Small intestine (tissue), 7 donors: ENCODE results near the gene NDUFS3. TPM values are rescaled to one million over a fixed set of nuclear protein-coding genes. Genes with fewer than 3 reads are reported as not detected.

Experiments
- DNase-seq, 2 donors: peaks; one replicate each; pipeline versions ENCODE4 v3.0.0 to v3.0.0-alpha.2; 2013
- FAIRE-seq: peaks from 2 replicates; lab custom pipeline; 2012; peaks lifted over from hg19 to GRCh38; lab: Jason Lieb, UNC
- H3K27ac ChIP-seq, 3 donors: one replicate each; pipeline ENCODE4 v1.5.1; 2013; ENCODE audit warnings: low read length in 2 of 3, mild to moderate bottlenecking in 2 of 3, control low read depth in 1 of 3, inconsistent platforms in 1 of 3, low read depth in 1 of 3, moderate library complexity in 1 of 3
- H3K27me3 ChIP-seq, 3 donors: one replicate each; pipeline ENCODE4 v1.6.1; 2013; ENCODE audit warnings: low read length in 3 of 3, inconsistent platforms in 1 of 3; ENCODE audit not compliant: control insufficient read depth in 3 of 3, insufficient read depth in 3 of 3
- H3K36me3 ChIP-seq, 3 donors: one replicate each; pipeline ENCODE4 v1.6.1; 2013; ENCODE audit warnings: low read length in 3 of 3, inconsistent platforms in 1 of 3, low read depth in 1 of 3, mild to moderate bottlenecking in 1 of 3, moderate library complexity in 1 of 3; ENCODE audit not compliant: control insufficient read depth in 3 of 3, insufficient read depth in 2 of 3
- H3K4me1 ChIP-seq, 3 donors: one replicate each; pipeline ENCODE4 v1.6.1; 2013; ENCODE audit warnings: low read length in 2 of 3, inconsistent platforms in 1 of 3, low read depth in 1 of 3, mild to moderate bottlenecking in 1 of 3, moderate library complexity in 1 of 3; ENCODE audit not compliant: control insufficient read depth in 3 of 3, insufficient read depth in 2 of 3
- H3K4me3 ChIP-seq, 3 donors: one replicate each; pipeline ENCODE4 v1.5.1; 2013; ENCODE audit warnings: low read length in 3 of 3, control low read depth in 1 of 3, inconsistent platforms in 1 of 3, low read depth in 1 of 3, mild to moderate bottlenecking in 1 of 3, moderate library complexity in 1 of 3
- H3K9me3 ChIP-seq, 2 donors: one replicate each; pipeline ENCODE4 v1.6.1; 2013; ENCODE audit warnings: low read depth in 1 of 2, low read length in 1 of 2; ENCODE audit not compliant: control insufficient read depth in 2 of 2, insufficient read depth in 1 of 2
- WGBS, 3 donors: extraction: QIAGEN DNeasy Blood & Tissue Kit; methylation state at CpG; one replicate each; pipeline ENCODE4 v1.1.7; 2013; 5-methylcytosine and 5-hydroxymethylcytosine counted together
- polyA plus RNA-seq, 4 donors: library from polyadenylated mRNA; stranded (reverse) in 3 of 4; unstranded in 1 of 4; fragments of 200-250 nt in 3 of 4; fragments of 120-200 nt in 1 of 4; gene quantifications; one replicate each; pipeline versions ENCODE4 v1.2.1 to v1.2.3, GENCODE V29; 2013
- donor health status: healthy with polysubstance abuse.
- donor health status: control.
- donor health status: control.
- donor health status: Bipolar disorder and iron deficiency.
- donor health status: healthy.

The NDUFS3 gene
- polyA plus RNA-seq, 4 donors = 95.2 to 438 (median 263) TPM

DNA sequence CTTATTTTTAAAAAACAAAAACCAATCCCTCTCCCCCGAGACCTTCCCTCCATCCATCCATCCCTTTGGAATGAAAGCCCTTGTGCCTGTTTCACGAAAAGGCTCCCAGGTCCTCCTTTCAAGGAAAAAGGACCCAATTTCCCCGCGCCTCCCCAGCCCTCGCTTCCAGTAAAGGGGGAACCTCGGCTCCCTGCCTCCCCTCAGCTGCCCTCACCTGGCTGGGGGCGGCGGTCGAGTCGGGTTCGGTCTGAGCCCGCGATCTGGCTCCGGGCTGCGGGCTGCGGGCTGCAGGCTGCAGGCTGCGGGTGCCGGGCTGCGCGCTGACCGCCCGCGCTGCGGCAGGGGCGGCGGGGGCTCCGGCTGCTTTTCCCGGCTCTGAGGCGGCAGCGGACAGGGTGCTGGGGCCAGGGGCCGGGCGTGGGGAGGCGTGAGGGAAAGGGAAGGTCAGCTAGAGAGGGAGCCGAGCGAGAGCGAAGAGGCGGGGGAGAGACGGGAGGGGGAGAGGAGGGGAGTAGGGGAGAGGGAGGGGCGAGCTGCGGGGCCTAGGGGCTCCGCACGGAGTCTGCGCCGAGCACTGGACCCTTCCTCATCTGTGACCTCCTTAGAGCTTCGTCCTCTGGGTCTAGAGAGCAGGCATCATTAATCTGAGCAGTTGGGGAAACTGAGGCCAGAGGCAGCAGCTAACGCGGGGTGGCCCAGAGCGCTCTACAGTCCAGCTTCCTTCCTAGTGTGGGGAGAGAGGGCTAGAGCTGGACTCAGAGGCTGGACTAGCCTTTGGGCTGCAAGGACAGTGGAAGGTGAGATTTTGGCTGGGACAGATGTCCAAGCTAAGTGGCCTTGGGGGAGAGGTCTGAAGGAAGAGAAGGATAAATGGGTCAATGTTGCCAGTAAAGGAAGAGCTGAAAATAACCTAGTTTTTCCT lies 15.3 kb downstream of the NDUFS3 start, which contains the start of gene C1QTNF4:
Gene C1QTNF4 (minus strand): TSS at position 478 of the 922 bp plus-strand sequence. CDS start 3,601 bp downstream, outside the sequence.
- Histone ChIP-seq H3K36me3 (no peaks in the 10 kb centered on the region), H3K27ac (no peak within 1 kb of the TSS), H3K27me3 (peaks cover 0 to 40% (median 10%) of the 10 kb centered on the region in 3 donors), H3K4me3 (peak within 1 kb of the TSS in 2 of 3 donors; percentile 26 to 29), H3K9me3 (no peaks in the 10 kb centered on the region), H3K4me1 (peaks cover 0 to 11% (median 0%) of the 10 kb centered on the region in 3 donors)
- no peak for FAIRE-seq
- 3 to 4% (median 4%) methylated on average over 43 to 48 of the region's 48 CpGs for WGBS, 3 donors
- peak in 1 of 2 donors; percentile 28 for DNase-seq

DNA sequence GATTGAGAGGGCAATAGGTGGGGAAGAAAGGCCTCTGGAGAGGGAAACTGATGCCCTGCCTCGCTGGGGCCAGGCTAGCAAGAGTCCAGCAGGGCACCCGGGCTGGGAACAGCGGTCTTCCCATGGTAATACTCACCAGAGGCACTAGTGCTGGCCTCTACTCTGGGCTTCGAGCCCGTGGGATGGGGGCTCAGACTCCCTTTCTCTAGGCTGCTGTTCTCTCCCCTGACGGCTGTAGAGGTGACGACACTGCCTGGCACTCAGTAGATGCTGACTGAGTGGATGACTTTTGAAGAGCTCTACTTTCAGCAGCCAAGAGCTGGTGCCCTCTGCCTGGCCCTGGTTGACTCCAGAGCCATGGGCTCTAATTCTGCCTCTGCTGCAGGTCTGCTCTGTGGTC lies 16.2 kb downstream of the NDUFS3 start:
- Histone ChIP-seq H3K4me1 (peaks cover 0 to 9% (median 0%) of the 10 kb centered on the region in 3 donors), H3K27me3 (peaks cover 0 to 40% (median 10%) of the 10 kb centered on the region in 3 donors)

DNA sequence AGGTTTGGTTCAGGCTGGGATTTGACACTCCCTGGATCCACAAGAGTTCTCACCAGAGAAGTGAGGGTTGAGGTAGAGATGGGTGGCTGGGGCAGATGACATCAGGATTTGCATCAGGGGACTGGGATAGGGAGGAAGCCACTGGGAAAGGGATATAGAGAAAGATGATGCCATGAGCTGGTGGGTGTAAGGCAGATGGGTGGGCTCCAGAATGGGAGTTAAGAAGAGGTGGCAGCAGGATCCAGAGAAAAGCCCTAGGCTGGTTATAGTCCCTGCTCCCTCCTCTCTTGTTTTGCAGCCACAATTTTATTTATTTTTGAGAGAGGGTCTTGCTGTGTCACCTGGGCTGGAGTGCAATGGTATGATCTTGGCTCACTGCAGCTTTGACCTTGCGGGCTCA lies 17.1 kb downstream of the NDUFS3 start:
- H3K27me3 ChIP-seq = peaks cover 0 to 40% (median 10%) of the 10 kb centered on the region in 3 donors

More for the DNA sequence above, 16.2 kb downstream of the NDUFS3 start:
- FAIRE-seq = no peak
- no peak overlapping the region for H3K27ac ChIP-seq
- peaks cover 0 to 1% (median 0%) of the 10 kb centered on the region in 3 donors for H3K36me3 ChIP-seq
- 60 to 70% (median 65%) methylated on average over 7 of the region's 7 CpGs for WGBS, 3 donors
- no peak overlapping the region for H3K4me3 ChIP-seq
- no peak for DNase-seq
- no peaks in the 10 kb centered on the region for H3K9me3 ChIP-seq

DNA sequence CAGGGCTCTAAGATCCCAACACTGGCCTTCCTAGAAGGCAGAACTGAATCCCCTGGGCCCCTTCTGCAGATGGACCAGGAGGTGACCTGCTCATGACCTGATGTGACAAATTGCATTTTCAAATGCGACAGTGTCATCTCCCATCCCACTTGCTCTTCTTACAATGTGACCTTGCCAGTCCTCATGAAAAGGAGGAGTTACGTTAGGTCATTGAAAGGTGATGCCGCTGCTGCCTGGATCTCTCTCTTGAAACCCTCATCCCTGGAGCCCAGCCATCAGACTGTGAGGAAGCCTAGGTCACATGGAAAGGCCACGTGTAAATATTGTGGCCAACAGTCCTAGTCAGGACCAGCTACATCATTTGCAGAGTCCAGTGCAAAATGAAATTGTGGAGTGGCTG lies 21.0 kb downstream of the NDUFS3 start:
- DNase-seq = no peak
- peaks cover 0 to 2% (median 0%) of the 10 kb centered on the region in 3 donors for H3K36me3 ChIP-seq
- WGBS, 3 donors = 76 to 89% (median 87%) methylated on average over 4 of the region's 4 CpGs

More for the DNA sequence above, 17.1 kb downstream of the NDUFS3 start:
- H3K9me3 ChIP-seq = no peaks in the 10 kb centered on the region
- H3K27ac ChIP-seq = no peak overlapping the region
- peaks cover 0 to 9% (median 0%) of the 10 kb centered on the region in 3 donors for H3K4me1 ChIP-seq
- no peak for DNase-seq
- FAIRE-seq = no peak
- no peak overlapping the region for H3K4me3 ChIP-seq
- peaks cover 0 to 2% (median 0%) of the 10 kb centered on the region in 3 donors for H3K36me3 ChIP-seq
- 98 to 100% (median 100%) methylated on average over 1 of the region's 1 CpG for WGBS, 3 donors

DNA sequence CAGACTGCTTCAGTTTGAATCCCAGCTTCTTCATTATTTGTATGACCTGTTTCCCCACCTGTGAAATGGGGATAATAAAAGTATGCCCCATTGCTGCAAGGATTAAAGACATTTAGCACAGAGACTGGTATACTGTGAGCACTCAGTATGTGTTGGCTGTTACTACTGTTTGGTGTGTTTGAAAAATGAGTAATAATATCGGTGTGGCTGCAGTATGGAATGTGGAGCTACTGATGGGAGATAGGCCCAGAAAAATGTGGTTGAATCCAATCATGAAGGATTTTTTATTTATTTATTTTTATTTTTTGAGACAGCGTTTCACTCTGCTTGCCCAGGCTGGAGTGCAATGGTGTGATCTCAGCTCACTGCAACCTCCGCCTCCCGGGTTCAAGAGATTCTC lies 24.4 kb downstream of the NDUFS3 start:
- no peak overlapping the region for H3K4me3 ChIP-seq
- DNase-seq (no peak), FAIRE-seq (no peak)
- no peak overlapping the region for H3K27ac ChIP-seq
- WGBS, 3 donors = 93 to 96% (median 94%) methylated on average over 4 of the region's 4 CpGs
- H3K9me3 ChIP-seq = no peaks in the 10 kb centered on the region
- peaks cover under 1 to 5% (median 2%) of the 10 kb centered on the region in 3 donors for H3K36me3 ChIP-seq
- no peaks in the 10 kb centered on the region for H3K4me1 ChIP-seq
- H3K27me3 ChIP-seq = no peaks in the 10 kb centered on the region

More for the DNA sequence above, 21.0 kb downstream of the NDUFS3 start:
- no peak overlapping the region for H3K27ac ChIP-seq
- H3K27me3 ChIP-seq = peaks cover 0 to 6% (median 0%) of the 10 kb centered on the region in 3 donors
- no peak for FAIRE-seq
- H3K4me3 ChIP-seq = no peak overlapping the region
- no peaks in the 10 kb centered on the region for H3K4me1 ChIP-seq
- H3K9me3 ChIP-seq = no peaks in the 10 kb centered on the region

DNA sequence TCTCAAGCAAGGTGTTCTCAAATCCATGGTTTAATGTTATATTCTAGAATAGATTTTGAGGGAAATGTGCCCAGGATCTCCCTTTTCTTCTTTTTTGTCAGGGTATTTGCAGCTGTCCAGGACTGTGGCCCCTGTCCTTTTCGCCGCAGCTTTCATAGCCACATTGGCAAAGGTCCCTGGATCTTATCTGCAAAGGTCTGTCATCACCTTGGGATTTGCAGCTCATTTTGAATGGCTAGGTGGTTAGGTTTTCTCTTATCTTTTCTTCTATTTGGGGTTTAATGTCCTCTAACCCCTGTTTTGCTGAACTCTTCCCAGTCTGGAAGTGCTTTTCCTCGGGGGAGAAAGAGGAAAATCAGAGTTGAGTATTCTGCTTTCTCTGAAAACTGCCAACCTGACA lies 27.0 kb downstream of the NDUFS3 start:
- FAIRE-seq (no peak), DNase-seq (no peak)
- Histone ChIP-seq H3K9me3 (no peaks in the 10 kb centered on the region), H3K36me3 (peaks cover 2 to 11% (median 4%) of the 10 kb centered on the region in 3 donors), H3K27me3 (no peaks in the 10 kb centered on the region), H3K4me1 (no peaks in the 10 kb centered on the region), H3K27ac (no peak overlapping the region), H3K4me3 (no peak overlapping the region)
- WGBS, 3 donors = 89 to 91% (median 89%) methylated on average over 3 of the region's 3 CpGs

DNA sequence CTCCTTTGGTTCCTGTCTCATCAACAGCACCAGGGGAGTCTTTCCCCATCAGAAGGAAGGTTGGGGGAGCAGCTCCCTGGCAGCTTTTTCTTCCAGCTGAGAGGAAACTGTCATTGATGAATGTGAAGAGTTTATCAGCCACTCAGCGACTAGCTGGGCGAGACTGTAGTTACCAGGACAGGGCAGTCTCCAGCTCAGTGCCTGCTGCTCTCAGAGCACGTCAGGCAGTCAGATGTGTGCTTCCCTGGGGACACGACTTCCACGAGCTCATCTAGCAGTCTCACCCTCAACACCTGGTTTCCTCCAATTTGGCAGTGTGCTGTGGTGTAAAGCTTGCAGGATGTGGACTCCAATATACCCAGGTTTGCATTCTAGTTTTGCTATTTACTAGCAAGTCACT lies 27.9 kb downstream of the NDUFS3 start:
- DNase-seq (no peak), FAIRE-seq (no peak)
- Histone ChIP-seq H3K36me3 (peaks cover 2 to 16% (median 4%) of the 10 kb centered on the region in 3 donors), H3K4me3 (no peak overlapping the region), H3K27me3 (no peaks in the 10 kb centered on the region), H3K27ac (no peak overlapping the region), H3K4me1 (no peaks in the 10 kb centered on the region), H3K9me3 (no peaks in the 10 kb centered on the region)
- WGBS, 3 donors = 63 to 72% (median 65%) methylated on average over 5 of the region's 5 CpGs

DNA sequence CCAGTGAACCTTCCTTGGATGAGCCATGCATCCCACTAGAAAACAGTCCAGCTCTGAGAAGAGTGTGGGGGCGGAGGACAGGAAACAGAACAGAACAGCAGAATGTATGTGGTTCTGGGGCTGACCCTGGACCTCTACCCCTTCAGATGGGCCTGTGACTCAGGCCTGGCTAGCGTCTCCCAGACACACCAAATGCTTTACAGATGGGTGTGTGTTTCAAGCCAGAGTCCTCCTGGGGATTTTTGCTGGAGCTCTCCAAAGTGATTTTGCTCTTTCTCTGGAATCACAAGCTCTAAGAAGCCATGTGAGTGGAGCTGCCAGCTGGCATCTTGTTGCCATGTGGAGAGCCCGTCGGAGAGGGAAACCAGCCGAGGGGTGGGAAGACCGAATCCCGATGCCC lies 28.5 kb downstream of the NDUFS3 start:
- Histone ChIP-seq H3K27me3 (no peaks in the 10 kb centered on the region), H3K4me1 (no peaks in the 10 kb centered on the region), H3K4me3 (no peak overlapping the region), H3K36me3 (peaks cover 2 to 16% (median 4%) of the 10 kb centered on the region in 3 donors), H3K27ac (no peak overlapping the region), H3K9me3 (no peaks in the 10 kb centered on the region)
- DNase-seq (no peak), FAIRE-seq (no peak)
- 81 to 92% (median 90%) methylated on average over 7 of the region's 7 CpGs for WGBS, 3 donors
